Endothelial cell of umbilical vein (primary cell): ENCODE data around the gene MAPRE2. TPM values are rescaled to one million over a fixed set of nuclear protein-coding genes. Genes with fewer than 3 reads are reported as not detected.

Experiments
- BruUV-seq: library from RNA; stranded (reverse); fragments of 400-500 nt; replicated peaks from 2 replicates; lab custom pipeline; 2021; lab: Mats Ljungman, UMichigan
- CTCF ChIA-PET: fragments of 300-600, 350-600 bp; sonication (Branson Sonifier 250); formaldehyde crosslinking; loops from one replicate; lab custom pipeline; 2021; ENCODE audit warnings: antibody characterized with exemption, inconsistent platforms; lab: Charles Lee
- POLR2A ChIA-PET: fragments of 300-600, 350-600 bp; sonication (Branson Sonifier 250); formaldehyde crosslinking; loops from one replicate; lab custom pipeline; 2021; ENCODE audit warnings: antibody characterized with exemption, inconsistent platforms; lab: Charles Lee
- DNase-seq: peaks from one replicate; pipeline ENCODE4 v3.0.0-alpha.2; 2011; ENCODE audit warnings: low read depth, low spot score
- FAIRE-seq: peaks from 2 replicates; lab custom pipeline; 2011; peaks lifted over from hg19 to GRCh38; lab: Jason Lieb, UNC
- H2AFZ ChIP-seq: 2 replicates; pipeline ENCODE4 v1.6.0; 2012; ENCODE audit warnings: low read depth, low read length, control low read depth, inconsistent platforms
- H3K27ac ChIP-seq: 2 replicates; pipeline ENCODE4 v1.5.1; 2011; ENCODE audit warnings: low read depth, mild to moderate bottlenecking, control low read depth, low read length, moderate library complexity; ENCODE audit not compliant: insufficient read depth
- H3K27me3 ChIP-seq, 2 experiments: 2 replicates each; pipeline versions ENCODE4 v1.6.0 to v1.6.1; 2011; ENCODE audit warnings: low read length in 2 of 2, mixed read lengths in 1 of 2; ENCODE audit not compliant: control insufficient read depth in 2 of 2, insufficient read depth in 2 of 2
- H3K36me3 ChIP-seq, 2 experiments: 2 replicates in 1 of 2; 3 replicates in 1 of 2; pipeline ENCODE4 v1.5.1; 2011; ENCODE audit warnings: low read length in 2 of 2, mild to moderate bottlenecking in 1 of 2, moderate library complexity in 1 of 2; ENCODE audit not compliant: control insufficient read depth in 2 of 2, insufficient read depth in 2 of 2; ENCODE audit errors: extremely low read depth in 1 of 2
- H3K4me1 ChIP-seq: 3 replicates; pipeline ENCODE4 v1.5.1; 2011; ENCODE audit warnings: mild to moderate bottlenecking, low read length; ENCODE audit not compliant: control insufficient read depth, insufficient read depth; ENCODE audit errors: extremely low read depth
- H3K4me2 ChIP-seq: 2 replicates; pipeline ENCODE4 v1.6.1; 2011; ENCODE audit warnings: low read length, control low read depth, mixed read lengths; ENCODE audit not compliant: insufficient read depth
- H3K4me3 ChIP-seq, 3 experiments: fragments of 200-600 bp in 1 of 3; sonication (generic), shearing (Covaris generic) in 1 of 3; replicated peaks in 1 of 3; 2 replicates each; pipeline ENCODE4 v1.5.1; 2011 to 2016; ENCODE audit warnings: control low read depth in 3 of 3, low read length in 3 of 3, mild to moderate bottlenecking in 2 of 3, inconsistent platforms in 1 of 3, low read depth in 1 of 3, moderate library complexity in 1 of 3; ENCODE audit not compliant: insufficient read depth in 1 of 3
- H3K79me2 ChIP-seq: 2 replicates; pipeline ENCODE4 v1.6.0; 2012; ENCODE audit warnings: low read length, inconsistent platforms; ENCODE audit not compliant: control insufficient read depth, insufficient read depth
- H3K9ac ChIP-seq: replicated peaks from 2 replicates; pipeline ENCODE3; 2011; ENCODE audit warnings: low read length, control low read depth; ENCODE audit not compliant: insufficient read depth; ENCODE audit errors: extremely low read depth
- H3K9me1 ChIP-seq: replicated peaks from 3 replicates; pipeline ENCODE4 v1.6.0; 2011; ENCODE audit warnings: mild to moderate bottlenecking, low read length; ENCODE audit not compliant: control insufficient read depth, insufficient read depth; ENCODE audit errors: extremely low read depth
- H3K9me3 ChIP-seq: replicated peaks from 2 replicates; pipeline ENCODE4 v1.5.1; 2012; ENCODE audit warnings: low read length, inconsistent platforms; ENCODE audit not compliant: control insufficient read depth, insufficient read depth
- H4K20me1 ChIP-seq: replicated peaks from 2 replicates; pipeline ENCODE3; 2011; ENCODE audit warnings: mild to moderate bottlenecking, low read length; ENCODE audit not compliant: control insufficient read depth, insufficient read depth; ENCODE audit errors: extremely low read depth
- EZH2 ChIP-seq: IDR thresholded peaks from 2 replicates; pipeline ENCODE4 v1.6.1; 2012; ENCODE audit warnings: borderline replicate concordance, low read depth, mild to moderate bottlenecking, moderate library complexity, low read length, inconsistent platforms; ENCODE audit not compliant: severe bottlenecking
- FOS ChIP-seq: IDR thresholded peaks from 2 replicates; pipeline ENCODE4 v1.6.1; 2011; ENCODE audit warnings: mild to moderate bottlenecking, low read length, moderate library complexity, borderline replicate concordance; ENCODE audit not compliant: insufficient read depth
- GATA2 ChIP-seq: IDR thresholded peaks from 2 replicates; pipeline ENCODE4 v1.7.0; 2011; ENCODE audit warnings: low read depth, mild to moderate bottlenecking, moderate library complexity, mixed read lengths, low read length; ENCODE audit not compliant: insufficient read length, insufficient read depth
- JUN ChIP-seq: IDR thresholded peaks from 2 replicates; pipeline ENCODE4 v1.6.1; 2011; ENCODE audit warnings: borderline replicate concordance, low read depth; ENCODE audit not compliant: insufficient read length, insufficient read depth
- MYC ChIP-seq: IDR thresholded peaks from one replicate; pipeline ENCODE4 v1.6.1; 2011; ENCODE audit warnings: mild to moderate bottlenecking, low read depth, low read length
- POLR2A ChIP-seq: IDR thresholded peaks from 2 replicates; pipeline ENCODE4 v1.6.1; 2012; ENCODE audit warnings: low read depth, mild to moderate bottlenecking, control low read depth, low read length
- POLR2AphosphoS5 ChIP-seq: IDR thresholded peaks from 2 replicates; pipeline ENCODE4 v1.6.1; 2012; ENCODE audit warnings: low read depth, mild to moderate bottlenecking, control low read depth, low read length, moderate library complexity; ENCODE audit not compliant: insufficient read depth
- dilution Hi-C: fragments of 300-500 bp; cut with MboI; formaldehyde crosslinking; loops from one replicate; pipeline ENCODE4 v1.15.0; 2019; ENCODE audit warnings: low sequenced_read_pairs; ENCODE audit not compliant: extremely low pct_ligation_motif_present
- intact Hi-C: fragments of 100-400 bp; cut with micrococcal nuclease; formaldehyde crosslinking; loops from one replicate; pipeline ENCODE4 v1.10.0; 2022
- polyA plus RNA-seq, 4 experiments: library from polyadenylated mRNA; depleted of rRNA in 3 of 4; stranded (reverse) in 3 of 4; unstranded in 1 of 4; fragments of >200 nt; gene quantifications; 2 replicates each; pipeline versions ENCODE4 v1.2.1 to v1.2.3, GENCODE V29; 2011 to 2012; ENCODE audit warnings: missing spikeins in 1 of 4
- total RNA-seq: library from RNA; stranded (reverse); gene quantifications from 2 replicates; pipeline ENCODE4 v1.2.3, GENCODE V29; 2021
- TF ChIP-seq, protein P1 (sequence below): IDR thresholded peaks from 2 replicates; pipeline ENCODE4 v1.6.1; 2011; ENCODE audit not compliant: insufficient read depth, insufficient read length
- TF ChIP-seq, protein P2 (sequence below), 2 donors: IDR thresholded peaks; 1 replicate in 1 of 2; 2 replicates in 1 of 2; pipeline ENCODE4 v1.5.1; 2011; ENCODE audit warnings: low read length in 2 of 2, mild to moderate bottlenecking in 2 of 2, moderate library complexity in 2 of 2, control low read depth in 1 of 2, inconsistent platforms in 1 of 2, low read depth in 1 of 2; ENCODE audit not compliant: insufficient read depth in 1 of 2; ENCODE audit errors: extremely low read depth in 1 of 2

Gene MAPRE2
- total and polyA plus RNA-seq, 2 donors (not counting 3 experiments of a cell fraction or from before 2014, with no cell fraction given) = 117 to 148 TPM

DNA sequence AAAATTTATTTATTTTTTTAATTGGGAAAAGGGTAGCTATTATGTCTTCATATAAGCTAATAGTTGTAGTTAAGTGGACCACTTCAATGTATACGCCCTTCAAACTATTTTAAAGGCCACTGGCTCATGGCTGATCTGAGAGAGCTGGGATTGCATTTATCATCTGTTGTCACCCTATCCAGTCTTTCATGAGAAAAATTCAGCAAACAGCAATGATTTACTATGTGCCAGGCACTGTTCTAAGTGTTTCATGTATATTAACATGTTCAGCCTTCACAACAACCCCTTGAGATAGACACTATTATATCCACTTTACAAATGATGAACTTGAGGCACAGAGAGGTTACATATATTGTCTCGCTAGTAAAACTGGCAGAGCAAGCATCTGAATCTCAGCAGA lies 133.5 kb downstream of the MAPRE2 start:
- H3K4me2 ChIP-seq = no peak overlapping the region
- H3K9me3 ChIP-seq = no peaks in the 10 kb centered on the region
- CTCF ChIA-PET = no interaction called here
- dilution Hi-C loops (no loop called here), intact Hi-C loops (no loop called here)
- H4K20me1 ChIP-seq = no peaks in the 10 kb centered on the region
- H3K79me2 ChIP-seq = no peaks in the 10 kb centered on the region
- POLR2A ChIA-PET = no interaction called here
- H3K27ac ChIP-seq = no peak overlapping the region
- no peaks in the 10 kb centered on the region for H3K4me1 ChIP-seq
- no peak overlapping the region for H3K9ac ChIP-seq
- no peak for DNase-seq
- BruUV-seq = no TSS peak
- peaks cover 0 to 12% of the 10 kb centered on the region in 2 experiments for H3K27me3 ChIP-seq
- TF ChIP-seq EZH2 (no peak), GATA2 (no peak), JUN (no peak), POLR2A (no peak), MYC (no peak), FOS (no peak), POLR2AphosphoS5 (no peak)
- TF ChIP-seq, protein P1, sequence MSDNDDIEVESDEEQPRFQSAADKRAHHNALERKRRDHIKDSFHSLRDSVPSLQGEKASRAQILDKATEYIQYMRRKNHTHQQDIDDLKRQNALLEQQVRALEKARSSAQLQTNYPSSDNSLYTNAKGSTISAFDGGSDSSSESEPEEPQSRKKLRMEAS = no peak
- TF ChIP-seq, protein P2, sequence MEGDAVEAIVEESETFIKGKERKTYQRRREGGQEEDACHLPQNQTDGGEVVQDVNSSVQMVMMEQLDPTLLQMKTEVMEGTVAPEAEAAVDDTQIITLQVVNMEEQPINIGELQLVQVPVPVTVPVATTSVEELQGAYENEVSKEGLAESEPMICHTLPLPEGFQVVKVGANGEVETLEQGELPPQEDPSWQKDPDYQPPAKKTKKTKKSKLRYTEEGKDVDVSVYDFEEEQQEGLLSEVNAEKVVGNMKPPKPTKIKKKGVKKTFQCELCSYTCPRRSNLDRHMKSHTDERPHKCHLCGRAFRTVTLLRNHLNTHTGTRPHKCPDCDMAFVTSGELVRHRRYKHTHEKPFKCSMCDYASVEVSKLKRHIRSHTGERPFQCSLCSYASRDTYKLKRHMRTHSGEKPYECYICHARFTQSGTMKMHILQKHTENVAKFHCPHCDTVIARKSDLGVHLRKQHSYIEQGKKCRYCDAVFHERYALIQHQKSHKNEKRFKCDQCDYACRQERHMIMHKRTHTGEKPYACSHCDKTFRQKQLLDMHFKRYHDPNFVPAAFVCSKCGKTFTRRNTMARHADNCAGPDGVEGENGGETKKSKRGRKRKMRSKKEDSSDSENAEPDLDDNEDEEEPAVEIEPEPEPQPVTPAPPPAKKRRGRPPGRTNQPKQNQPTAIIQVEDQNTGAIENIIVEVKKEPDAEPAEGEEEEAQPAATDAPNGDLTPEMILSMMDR (IDR thresholded peaks at IDR 0.05; ENCODE audit: extremely low read depth in 1 of 2, insufficient read depth in 1 of 2, low read depth in 1 of 2, low read length in 2 of 2) = no peak
- no peak for FAIRE-seq
- no peaks in the 10 kb centered on the region for H3K36me3 ChIP-seq
- no peaks in the 10 kb centered on the region for H3K9me1 ChIP-seq
- no peak overlapping the region for H3K4me3 ChIP-seq
- no peak overlapping the region for H2AFZ ChIP-seq
